Endodermal cell (in vitro differentiated cells): Measurements from ENCODE around the gene RPA4. TPM values are rescaled to one million over a fixed set of nuclear protein-coding genes. Genes with fewer than 3 reads are reported as not detected.
"Not testable (repeated sequence)": the region's sequence is repeated elsewhere in the genome, so short reads cannot be mapped to it uniquely, and the experiment has no call there.

Source experiments
- DNase-seq: peaks from one replicate; pipeline ENCODE4 v3.0.0-alpha.2; 2017
- H3K27ac ChIP-seq: 2 replicates; pipeline ENCODE4 v1.5.1; 2013; ENCODE audit warnings: mild to moderate bottlenecking, low read depth, low read length, moderate library complexity
- H3K27me3 ChIP-seq: 2 replicates; pipeline ENCODE4 v1.6.1; 2013; ENCODE audit warnings: mild to moderate bottlenecking, low read length, moderate library complexity; ENCODE audit not compliant: insufficient read depth, control insufficient read depth, poor library complexity, severe bottlenecking
- H3K36me3 ChIP-seq: 2 replicates; pipeline ENCODE4 v1.7.0; 2013; ENCODE audit warnings: mild to moderate bottlenecking, low read length, moderate library complexity; ENCODE audit not compliant: control insufficient read depth, insufficient read depth
- H3K4me1 ChIP-seq: one replicate; pipeline ENCODE4 v1.7.0; 2013; ENCODE audit warnings: low read length; ENCODE audit not compliant: control insufficient read depth, insufficient read depth
- H3K4me3 ChIP-seq: 2 replicates; pipeline ENCODE4 v1.5.1; 2013; ENCODE audit warnings: mild to moderate bottlenecking, low read length, moderate library complexity
- H3K9ac ChIP-seq: 2 replicates; pipeline ENCODE4 v1.6.1; 2013; ENCODE audit warnings: mild to moderate bottlenecking, low read length, moderate library complexity; ENCODE audit not compliant: poor library complexity, severe bottlenecking; ENCODE audit errors: extremely low read depth
- H3K9me3 ChIP-seq: 2 replicates; pipeline ENCODE4 v1.6.1; 2013; ENCODE audit warnings: mild to moderate bottlenecking, low read length, moderate library complexity; ENCODE audit not compliant: control insufficient read depth
- H3K27ac Mint-ChIP-seq: 2 replicates; pipeline ENCODE4 v1.8.0; 2020; ENCODE audit warnings: mixed read lengths
- H3K27me3 Mint-ChIP-seq: 2 replicates; pipeline ENCODE4 v1.8.0; 2021; ENCODE audit warnings: mild to moderate bottlenecking, mixed read lengths; ENCODE audit not compliant: insufficient read depth
- H3K36me3 Mint-ChIP-seq: 2 replicates; pipeline ENCODE4 v1.8.0; 2020; ENCODE audit warnings: low read depth, mixed read lengths
- H3K4me1 Mint-ChIP-seq: 2 replicates; pipeline ENCODE4 v1.8.0; 2020; ENCODE audit warnings: mixed read lengths
- H3K4me3 Mint-ChIP-seq: 2 replicates; pipeline ENCODE4 v1.8.0; 2020; ENCODE audit warnings: mild to moderate bottlenecking, moderate library complexity, mixed read lengths
- H3K9me3 Mint-ChIP-seq: 2 replicates; pipeline ENCODE4 v1.8.0; 2020; ENCODE audit warnings: mild to moderate bottlenecking, mixed read lengths
- WGBS, 2 experiments: methylation state at CpG; one replicate each; pipeline versions ENCODE4 v1.1.5 to v1.1.7; 2013; ENCODE audit warnings: missing lambda C conversion rate in 2 of 2, mixed read lengths in 1 of 2; ENCODE audit not compliant: insufficient coverage in 1 of 2, insufficient read length in 1 of 2; 5-methylcytosine and 5-hydroxymethylcytosine counted together
- total RNA-seq, 2 donors: library from RNA; stranded (reverse); fragmentation: NEBNext Ultra II Directional in 1 of 2; extraction: Animal tissue kit (Norgen Biotek cat#: 25700) in 1 of 2; gene quantifications; 2 replicates in 1 of 2; 3 replicates in 1 of 2; pipeline ENCODE4 v1.2.1, GENCODE V29; 2021
- TF ChIP-seq, protein P1 (sequence below): fragments of 200-600 bp; sonication (generic); conservative IDR thresholded peaks from 2 replicates; pipeline ENCODE4 v1.5.0; 2021; ENCODE audit warnings: antibody characterized with exemption, mild to moderate bottlenecking

The RPA4 gene
- total RNA-seq, 2 donors from 2014 or later = 0.22 to 1.8 TPM

DNA sequence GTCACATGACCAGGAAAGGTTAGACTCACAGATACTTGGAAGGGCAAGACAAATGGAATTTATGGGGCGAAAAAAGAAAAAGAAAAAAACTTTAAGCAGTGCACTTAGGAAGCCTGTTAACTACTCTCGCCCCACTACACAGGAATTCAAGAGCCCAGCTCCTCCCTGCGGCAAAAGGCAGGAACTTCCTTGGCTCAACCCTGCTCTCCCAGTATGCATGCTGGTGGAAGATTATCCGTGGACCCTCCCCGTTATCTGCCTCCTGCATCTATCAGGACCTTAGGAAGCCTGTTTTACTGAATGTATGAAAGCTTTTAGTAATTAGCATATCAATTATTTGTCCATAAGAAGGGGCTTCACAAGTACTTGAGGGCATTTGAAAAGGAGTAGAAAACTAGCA is 40.1 kb upstream of the RPA4 start:
- Mint-ChIP-seq H3K27ac (peak overlapping the region; percentile 50), H3K4me1 (peaks cover 50% of the 10 kb centered on the region), H3K4me3 (no peak overlapping the region), H3K27me3 (no peaks in the 10 kb centered on the region), H3K36me3 (no peaks in the 10 kb centered on the region), H3K9me3 (no peaks in the 10 kb centered on the region)
- Histone ChIP-seq H3K27ac (no peak overlapping the region), H3K9me3 (no peaks in the 10 kb centered on the region), H3K27me3 (no peaks in the 10 kb centered on the region), H3K4me3 (no peak overlapping the region), H3K4me1 (no peaks in the 10 kb centered on the region), H3K9ac (no peak overlapping the region), H3K36me3 (no peaks in the 10 kb centered on the region)
- TF ChIP-seq, protein P1, sequence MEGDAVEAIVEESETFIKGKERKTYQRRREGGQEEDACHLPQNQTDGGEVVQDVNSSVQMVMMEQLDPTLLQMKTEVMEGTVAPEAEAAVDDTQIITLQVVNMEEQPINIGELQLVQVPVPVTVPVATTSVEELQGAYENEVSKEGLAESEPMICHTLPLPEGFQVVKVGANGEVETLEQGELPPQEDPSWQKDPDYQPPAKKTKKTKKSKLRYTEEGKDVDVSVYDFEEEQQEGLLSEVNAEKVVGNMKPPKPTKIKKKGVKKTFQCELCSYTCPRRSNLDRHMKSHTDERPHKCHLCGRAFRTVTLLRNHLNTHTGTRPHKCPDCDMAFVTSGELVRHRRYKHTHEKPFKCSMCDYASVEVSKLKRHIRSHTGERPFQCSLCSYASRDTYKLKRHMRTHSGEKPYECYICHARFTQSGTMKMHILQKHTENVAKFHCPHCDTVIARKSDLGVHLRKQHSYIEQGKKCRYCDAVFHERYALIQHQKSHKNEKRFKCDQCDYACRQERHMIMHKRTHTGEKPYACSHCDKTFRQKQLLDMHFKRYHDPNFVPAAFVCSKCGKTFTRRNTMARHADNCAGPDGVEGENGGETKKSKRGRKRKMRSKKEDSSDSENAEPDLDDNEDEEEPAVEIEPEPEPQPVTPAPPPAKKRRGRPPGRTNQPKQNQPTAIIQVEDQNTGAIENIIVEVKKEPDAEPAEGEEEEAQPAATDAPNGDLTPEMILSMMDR = peak; percentile 80
- DNase-seq = peak; percentile 87
- 30% methylated on average over 5 of the region's 5 CpGs; no CpG with 5 or more reads in 1 of the 2 experiments for WGBS, 2 experiments

DNA sequence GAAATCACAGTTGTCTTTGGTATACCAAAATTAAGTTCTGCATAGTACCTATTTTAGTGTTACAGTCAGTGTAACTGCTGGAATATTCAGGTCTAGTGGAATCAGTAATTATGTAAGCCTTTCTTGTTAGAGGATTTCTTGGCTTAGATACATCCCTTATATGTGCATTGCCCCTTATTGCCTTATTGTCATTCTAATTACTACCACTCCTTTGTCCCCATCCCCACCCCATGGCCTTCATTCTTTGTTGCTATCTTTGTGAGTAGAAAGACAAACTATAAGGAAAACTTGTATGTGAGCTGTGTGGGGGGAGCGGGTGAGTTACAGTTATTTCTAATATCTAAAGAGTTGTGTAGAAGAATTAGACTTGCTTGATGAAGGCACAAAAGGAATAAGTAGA is 36.9 kb upstream of the RPA4 start:
- H3K27me3 ChIP-seq = no peaks in the 10 kb centered on the region
- Mint-ChIP-seq H3K36me3 (no peaks in the 10 kb centered on the region), H3K27ac (no peak overlapping the region), H3K4me3 (no peak overlapping the region), H3K9me3 (no peaks in the 10 kb centered on the region), H3K4me1 (peaks cover 41% of the 10 kb centered on the region), H3K27me3 (no peaks in the 10 kb centered on the region)
- no peaks in the 10 kb centered on the region for H3K36me3 ChIP-seq
- no peaks in the 10 kb centered on the region for H3K4me1 ChIP-seq
- H3K27ac ChIP-seq = no peak overlapping the region
- no peak overlapping the region for H3K4me3 ChIP-seq
- WGBS, 2 experiments = 67 to 92% methylated on average over 1 of the region's 1 CpG
- no peaks in the 10 kb centered on the region for H3K9me3 ChIP-seq
- DNase-seq = no peak
- TF ChIP-seq, protein P1 = no peak
- no peak overlapping the region for H3K9ac ChIP-seq

GRCh38 chrX:96859422-96859821 is 24.3 kb upstream of the RPA4 start:
- H3K9me3 ChIP-seq, H3K36me3 Mint-ChIP-seq, H3K4me1 ChIP-seq, H3K27ac Mint-ChIP-seq, DNase-seq, H3K27ac ChIP-seq, H3K27me3 ChIP-seq, H3K27me3 Mint-ChIP-seq, H3K36me3 ChIP-seq, H3K9me3 Mint-ChIP-seq, H3K9ac ChIP-seq, H3K4me3 ChIP-seq, H3K4me3 Mint-ChIP-seq: not testable (repeated sequence)
- H3K4me1 Mint-ChIP-seq = peaks cover 17% of the 10 kb centered on the region
- WGBS, 2 experiments = 98% methylated on average over 4 of the region's 4 CpGs; no CpG with 5 or more reads in 1 of the 2 experiments

GRCh38 chrX:96861218-96861617 is 22.5 kb upstream of the RPA4 start:
- Histone ChIP-seq H3K4me1 (no peaks in the 10 kb centered on the region), H3K36me3 (no peaks in the 10 kb centered on the region), H3K9me3 (no peaks in the 10 kb centered on the region), H3K27ac (no peak overlapping the region), H3K4me3 (no peak overlapping the region), H3K27me3 (no peaks in the 10 kb centered on the region), H3K9ac (no peak overlapping the region)
- H3K27ac Mint-ChIP-seq = no peak overlapping the region
- H3K27me3 Mint-ChIP-seq = no peaks in the 10 kb centered on the region
- 83 to 97% methylated on average over 1 to 3 of the region's 3 CpGs for WGBS, 2 experiments
- no peaks in the 10 kb centered on the region for H3K36me3 Mint-ChIP-seq
- peaks cover 13% of the 10 kb centered on the region for H3K4me1 Mint-ChIP-seq
- DNase-seq = no peak
- peaks cover 2% of the 10 kb centered on the region for H3K9me3 Mint-ChIP-seq
- TF ChIP-seq, protein P1 = no peak
- no peak overlapping the region for H3K4me3 Mint-ChIP-seq
